Transverse colon (tissue), 4 donors: ENCODE results near the gene SPECC1. TPM values are rescaled to one million over a fixed set of nuclear protein-coding genes. Genes with fewer than 3 reads are reported as not detected.
"Not testable (repeated sequence)": the region's sequence is repeated elsewhere in the genome, so short reads cannot be mapped to it uniquely, and the experiment has no call there.

Experiments
- DNase-seq: peaks from one replicate; pipeline ENCODE4 v3.0.0-alpha.2; 2019
- H3K27ac ChIP-seq, 4 donors: fragments of 200-600 bp; sonication (generic); 2 replicates each; pipeline ENCODE4 v1.5.1; 2016 to 2018; ENCODE audit warnings: inconsistent platforms in 4 of 4
- H3K27me3 ChIP-seq: fragments of 200-600 bp; sonication (generic); 2 replicates; pipeline ENCODE4 v1.5.1; 2017; ENCODE audit warnings: inconsistent platforms
- H3K36me3 ChIP-seq, 4 donors: fragments of 200-600 bp; sonication (generic); 2 replicates each; pipeline ENCODE4 v1.5.1; 2017 to 2019; ENCODE audit warnings: inconsistent platforms in 4 of 4
- H3K4me1 ChIP-seq, 4 donors: fragments of 200-600 bp; sonication (generic); 2 replicates each; pipeline ENCODE4 v1.5.1; 2017 to 2020; ENCODE audit warnings: inconsistent platforms in 4 of 4
- H3K4me3 ChIP-seq, 4 donors: fragments of 200-600 bp; sonication (generic); 1 replicate in 1 of 4; 2 replicates in 3 of 4; pipeline versions ENCODE4 v1.5.1 to v1.6.1; 2017 to 2019; ENCODE audit warnings: inconsistent platforms in 4 of 4
- H3K9me3 ChIP-seq, 2 donors: fragments of 200-600 bp; sonication (generic); 2 replicates each; pipeline ENCODE4 v1.5.1; 2017 to 2019; ENCODE audit warnings: inconsistent platforms in 2 of 2
- CTCF ChIP-seq, 5 experiments: fragments of 200-600 bp in 3 of 5; fragments of 450-650 bp in 2 of 5; sonication (generic) in 3 of 5; IDR thresholded peaks; 1 replicate in 2 of 5; 2 replicates in 3 of 5; pipeline ENCODE4 v1.5.1; 2016 to 2017; ENCODE audit warnings: antibody characterized with exemption in 5 of 5, inconsistent platforms in 3 of 5, mild to moderate bottlenecking in 2 of 5, moderate library complexity in 1 of 5
- EP300 ChIP-seq: sonication (generic); formaldehyde crosslinking; IDR thresholded peaks from one replicate; pipeline ENCODE4 v1.6.1; 2017; ENCODE audit warnings: antibody characterized with exemption, low read depth
- POLR2A ChIP-seq: fragments of 450-650 bp; IDR thresholded peaks from one replicate; pipeline ENCODE4 v1.6.1; 2016; ENCODE audit warnings: antibody characterized with exemption, mild to moderate bottlenecking, moderate library complexity
- POLR2AphosphoS5 ChIP-seq, 3 donors: sonication (generic); formaldehyde crosslinking; IDR thresholded peaks; one replicate each; pipeline ENCODE4 v1.6.1; 2016; ENCODE audit warnings: antibody characterized with exemption in 3 of 3
- WGBS, 2 donors: methylation state at CpG; one replicate each; pipeline ENCODE4 v1.1.5; 2018; ENCODE audit warnings: low coverage in 1 of 2; 5-methylcytosine and 5-hydroxymethylcytosine counted together
- in situ Hi-C, 4 donors: fragments of 200-750 bp; cut with MboI; loops; one replicate each; pipeline versions ENCODE4 v1.15.0 to v1.15.1; 2017; ENCODE audit warnings: low sequenced_read_pairs in 3 of 4, low pct_ligation_motif_present in 1 of 4, low pct_unique_long_range_greater_than_20kb in 1 of 4
- intact Hi-C: fragments of 100-400 bp; cut with DNase I; formaldehyde crosslinking; loops from one replicate; pipeline ENCODE4 v1.15.1; 2023; ENCODE audit warnings: low total_unique reads
- total RNA-seq, 4 donors: library from RNA; depleted of rRNA; stranded (reverse); fragments of >200 nt; gene quantifications; one replicate each; pipeline ENCODE4 v1.1.0, GENCODE V29; 2016

The SPECC1 gene
- total RNA-seq, 4 donors from 2014 or later, result 117 to 141 (median 125) TPM

GRCh38 chr17:20105539-20106280 lies 96.6 kb downstream of the SPECC1 start:
- Histone ChIP-seq H3K27ac (no peak overlapping the region), H3K27me3 (peaks cover 8% of the 10 kb centered on the region), H3K9me3 (no peaks in the 10 kb centered on the region), H3K4me1 (no peaks in the 10 kb centered on the region), H3K36me3 (no peaks in the 10 kb centered on the region), H3K4me3 (no peak overlapping the region)
- intact Hi-C loops (no loop called here), in situ Hi-C loops (loop anchor here in 2 of 4 donors (10.0 to 25.0 kb wide), 2 partner anchors 101 to 207 kb away; partner anchors contain the start of gene SPECC1 (in 1 of the 2))
- TF ChIP-seq CTCF (IDR thresholded peaks at IDR 0.05) (no peak), POLR2AphosphoS5 (IDR thresholded peaks at IDR 0.05) (no peak), POLR2A (no peak), EP300 (no peak)
- no peak for DNase-seq
- 69 to 74% methylated on average over 7 to 8 of the region's 8 CpGs for WGBS, 2 donors

- H3K27ac ChIP-seq, H3K36me3 ChIP-seq, intact Hi-C loops, H3K27me3 ChIP-seq, H3K9me3 ChIP-seq, H3K4me1 ChIP-seq, H3K4me3 ChIP-seq, DNase-seq: not testable (repeated sequence)
- in situ Hi-C loops, result loop anchor here in 2 of 4 donors (10.0 to 25.0 kb wide), 2 partner anchors 102 to 206 kb away; partner anchors contain the start of gene SPECC1 (in 1 of the 2)
These were observed 97.3 kb downstream of the SPECC1 start for GRCh38 chr17:20106446-20106845.

- WGBS, 2 donors, result 82 to 94% methylated on average over 4 to 5 of the region's 5 CpGs
- Histone ChIP-seq H3K9me3 (no peaks in the 10 kb centered on the region), H3K4me3 (no peak overlapping the region), H3K4me1 (no peaks in the 10 kb centered on the region), H3K27me3 (no peaks in the 10 kb centered on the region), H3K27ac (no peak overlapping the region), H3K36me3 (no peaks in the 10 kb centered on the region)
- TF ChIP-seq POLR2A, result no peak
- no peak for TF ChIP-seq EP300
- TF ChIP-seq POLR2AphosphoS5 (IDR thresholded peaks at IDR 0.05), result no peak
- TF ChIP-seq CTCF (IDR thresholded peaks at IDR 0.05), result no peak
- intact Hi-C loops (no loop called here), in situ Hi-C loops (loop anchor here in 2 of 4 donors (10.0 to 25.0 kb wide), 2 partner anchors 104 to 203 kb away; partner anchors contain the start of gene SPECC1 (in 1 of the 2))
- DNase-seq, result no peak
These were observed 99.9 kb downstream of the SPECC1 start for GRCh38 chr17:20109076-20109475.

GRCh38 chr17:20111538-20111937 lies 102.4 kb downstream of the SPECC1 start:
- in situ Hi-C loops, result loop anchor here in 3 of 4 donors (5.0 to 25.0 kb wide), 3 partner anchors 117 to 201 kb away; no protein-coding TSS in a partner anchor
- no peak for TF ChIP-seq CTCF (IDR thresholded peaks at IDR 0.05)
- TF ChIP-seq POLR2A, result no peak

More at GRCh38 chr17:20111538-20111937, 102.4 kb downstream of the SPECC1 start:
- DNase-seq, result no peak
- no peaks in the 10 kb centered on the region for H3K36me3 ChIP-seq
- no peaks in the 10 kb centered on the region for H3K9me3 ChIP-seq
- no peaks in the 10 kb centered on the region for H3K4me1 ChIP-seq
- no peaks in the 10 kb centered on the region for H3K27me3 ChIP-seq
- H3K4me3 ChIP-seq, result no peak overlapping the region
- intact Hi-C loops, result no loop called here
- H3K27ac ChIP-seq, result no peak overlapping the region
- WGBS, 2 donors, result 73 to 82% methylated on average over 6 to 10 of the region's 10 CpGs
